CD4-positive, alpha-beta T cell treated with Interleukin-12 subunit alpha and Interleukin-12 subunit beta, for 1 hour (primary cell): ENCODE measurements around the gene CCDC92.

Experiments used
- DNase-seq: peaks from one replicate; pipeline ENCODE4 v3.0.0-alpha.2; 2020

CCDC92 gene

DNA sequence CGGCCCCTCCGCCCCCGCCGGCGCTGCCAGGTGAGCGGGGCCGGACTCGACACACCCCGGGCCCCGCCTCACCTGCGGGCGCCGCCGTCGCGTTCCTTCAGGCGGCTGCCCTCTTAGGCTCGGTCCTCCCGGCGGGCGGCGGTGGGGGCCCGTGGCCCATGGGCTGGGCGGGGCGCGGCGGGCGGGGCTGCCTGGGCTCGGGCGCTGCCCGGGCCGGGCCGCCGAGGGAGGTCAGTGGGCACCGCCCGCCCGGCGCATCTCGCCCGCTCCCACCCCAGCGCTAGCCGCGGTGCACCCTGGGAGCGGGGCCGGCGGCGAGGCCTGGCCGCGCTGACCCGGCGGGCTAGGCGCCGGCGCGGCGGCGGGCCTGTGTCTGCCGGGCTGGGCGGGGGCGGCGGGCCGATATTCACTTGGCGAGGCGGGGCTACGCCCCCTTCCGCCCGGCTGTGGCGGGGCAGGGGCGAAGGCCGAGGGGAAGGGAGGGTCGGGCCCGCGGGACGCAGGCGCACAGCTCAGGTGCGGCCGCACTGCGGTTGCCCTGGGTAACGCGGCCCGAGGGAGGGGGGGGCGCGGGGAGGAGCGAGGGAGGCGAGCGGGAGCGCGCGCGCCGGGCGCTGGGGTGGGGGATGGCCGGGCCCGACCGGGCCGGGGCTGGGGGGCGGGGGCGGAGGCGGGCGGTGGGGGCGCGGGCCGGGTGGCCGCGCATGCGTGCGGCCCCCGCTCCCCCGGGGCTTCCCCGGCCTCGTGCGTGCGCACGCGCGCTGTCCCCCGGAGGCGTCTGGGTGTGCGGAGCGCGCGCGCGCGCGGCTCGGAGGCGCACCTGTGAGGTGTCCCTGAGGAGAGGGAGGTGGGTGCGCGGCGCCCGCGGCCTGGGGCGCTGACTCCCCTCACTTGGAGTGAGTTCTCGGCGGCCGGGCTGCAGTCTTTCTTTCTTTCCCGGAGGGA, at the start of gene CCDC92, which contains the start of gene ZNF664:
Gene CCDC92, minus strand, starts transcription at position 375 of the 945 bp plus-strand sequence. CDS start 28,526 bp downstream, outside the sequence.
Gene ZNF664, plus strand, starts transcription at position 759 of the 945 bp plus-strand sequence. CDS start 38,930 bp downstream, outside the sequence.
- peak; percentile 96 for DNase-seq

GRCh38 chr12:124022161-124022560, 49.5 kb upstream of the CCDC92 start:
- no peak for DNase-seq

GRCh38 chr12:124021007-124021406, 48.4 kb upstream of the CCDC92 start:
- no peak for DNase-seq

DNA sequence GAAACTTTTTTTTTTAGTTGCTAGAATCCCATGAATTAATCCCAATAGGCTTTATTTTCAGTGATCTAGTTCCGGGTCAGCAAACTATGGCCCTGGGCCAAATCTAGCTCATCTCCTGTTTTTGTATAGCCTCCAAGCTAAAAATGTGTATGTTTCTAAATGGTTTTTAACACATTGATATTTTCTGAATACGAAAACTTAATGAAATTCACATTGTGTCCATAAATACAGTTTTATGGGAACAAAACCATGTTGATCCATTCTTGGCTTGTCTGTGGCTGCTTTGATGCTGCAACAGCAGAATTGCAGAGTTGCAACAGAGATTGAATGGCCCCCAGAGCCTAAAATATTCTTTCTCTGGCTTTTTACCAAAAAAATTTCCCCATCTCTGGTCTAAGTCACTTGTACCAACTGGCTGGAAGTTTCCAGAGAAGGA, 47.9 kb upstream of the CCDC92 start:
- no peak for DNase-seq

DNA sequence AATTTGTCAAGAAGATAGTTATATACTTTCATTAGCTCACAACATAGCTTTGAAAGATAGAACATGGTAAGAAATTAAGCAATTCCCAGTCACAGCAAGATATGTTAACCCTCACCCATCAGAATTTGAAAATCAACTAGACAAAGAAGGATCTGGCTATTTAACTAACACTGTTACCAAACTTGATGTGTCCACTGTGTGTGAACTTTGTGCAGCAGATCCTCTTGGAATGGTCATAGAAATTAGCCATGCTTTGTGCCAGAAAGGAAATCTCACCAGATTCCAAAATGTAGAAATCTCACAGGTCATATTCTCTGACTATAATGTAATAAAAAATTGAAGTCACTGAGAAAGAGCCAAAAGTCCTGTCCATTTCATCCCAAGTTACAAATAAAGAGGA, 46.5 kb upstream of the CCDC92 start:
- DNase-seq, result no peak

GRCh38 chr12:124018539-124018938, 45.9 kb upstream of the CCDC92 start:
- no peak for DNase-seq

DNA sequence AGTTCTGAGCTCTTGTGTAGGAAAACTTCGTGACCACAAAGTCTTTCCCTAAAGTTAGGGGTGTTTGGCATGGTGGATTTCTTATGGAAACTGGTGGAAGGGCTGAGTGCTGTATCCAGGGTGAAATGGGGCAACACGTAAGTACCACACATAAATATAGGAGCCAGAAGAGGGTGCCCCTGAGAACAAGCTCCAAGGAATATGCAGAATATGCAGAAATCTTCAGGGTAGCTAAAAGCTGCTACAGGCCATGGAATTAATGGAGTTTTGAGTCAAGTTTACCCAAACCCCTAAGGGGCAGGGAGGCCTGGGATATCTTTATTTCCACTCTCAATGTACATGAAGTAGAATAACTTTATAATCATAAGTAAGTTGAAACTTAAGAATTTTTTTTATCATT, 44.4 kb upstream of the CCDC92 start:
- no peak for DNase-seq

- no peak for DNase-seq
These were observed 43.1 kb upstream of the CCDC92 start for GRCh38 chr12:124015494-124016461.

- no peak for DNase-seq
These were observed 40.4 kb upstream of the CCDC92 start for GRCh38 chr12:124013073-124013472.

DNA sequence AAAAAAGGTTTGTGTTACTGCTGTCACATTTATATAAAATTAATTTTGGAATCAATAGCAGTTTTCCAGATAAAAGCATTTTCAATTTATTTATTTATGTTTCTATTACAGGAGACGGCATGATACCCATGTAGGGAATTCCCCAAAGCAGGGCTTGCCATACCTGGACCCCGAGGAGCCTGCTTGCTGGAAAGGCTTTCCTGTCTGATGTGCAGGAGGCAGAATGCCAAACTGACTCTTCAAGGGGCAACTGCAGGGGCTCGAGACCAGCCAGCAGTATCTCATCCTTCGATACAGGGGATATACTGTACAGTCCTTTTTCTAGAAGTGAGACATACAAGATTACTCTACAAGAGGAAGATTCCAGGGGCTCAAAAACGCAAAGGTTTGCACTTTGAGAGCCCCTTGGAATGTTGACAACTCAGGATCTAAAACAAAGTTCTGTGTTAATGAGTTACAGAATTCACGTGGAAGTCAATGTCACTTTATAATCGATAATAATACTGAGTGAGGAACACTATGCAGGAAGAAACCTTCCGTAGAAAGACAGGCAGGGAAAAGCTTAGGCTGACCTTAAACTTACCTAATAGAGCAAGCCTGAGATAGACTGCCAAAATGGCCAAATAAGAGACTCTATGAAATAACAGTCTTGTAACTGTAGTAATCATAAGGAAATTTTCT, 38.9 kb upstream of the CCDC92 start:
- no peak for DNase-seq

DNA sequence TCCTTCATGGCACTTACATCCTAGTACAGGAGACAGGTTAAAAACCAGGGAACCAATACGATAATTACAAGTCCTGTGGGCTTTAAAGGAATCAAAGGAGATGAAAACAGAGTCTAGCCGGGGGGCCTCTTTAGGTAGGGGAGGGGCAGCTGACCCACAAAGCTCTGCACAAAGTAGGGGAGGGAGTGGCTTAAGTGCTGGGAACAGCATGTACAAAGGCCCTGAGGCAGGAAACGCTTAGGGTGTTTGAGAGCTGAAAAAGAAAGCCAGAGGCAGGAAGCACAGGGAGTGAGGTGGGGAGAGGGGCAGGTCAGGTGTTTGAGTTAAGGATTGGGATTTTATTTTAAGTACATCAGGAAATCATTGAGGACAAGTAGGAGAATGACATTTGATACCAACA, 38.1 kb upstream of the CCDC92 start:
- DNase-seq, result no peak

- DNase-seq, result no peak
These were observed 37.1 kb upstream of the CCDC92 start for GRCh38 chr12:124009781-124010180.

- DNase-seq, result no peak
These were observed 36.0 kb upstream of the CCDC92 start for GRCh38 chr12:124008595-124008994.

GRCh38 chr12:124007826-124008570, 35.4 kb upstream of the CCDC92 start:
- DNase-seq, result peak; percentile 5

- no peak for DNase-seq
These were observed 34.4 kb upstream of the CCDC92 start for GRCh38 chr12:124006846-124007713.

DNA sequence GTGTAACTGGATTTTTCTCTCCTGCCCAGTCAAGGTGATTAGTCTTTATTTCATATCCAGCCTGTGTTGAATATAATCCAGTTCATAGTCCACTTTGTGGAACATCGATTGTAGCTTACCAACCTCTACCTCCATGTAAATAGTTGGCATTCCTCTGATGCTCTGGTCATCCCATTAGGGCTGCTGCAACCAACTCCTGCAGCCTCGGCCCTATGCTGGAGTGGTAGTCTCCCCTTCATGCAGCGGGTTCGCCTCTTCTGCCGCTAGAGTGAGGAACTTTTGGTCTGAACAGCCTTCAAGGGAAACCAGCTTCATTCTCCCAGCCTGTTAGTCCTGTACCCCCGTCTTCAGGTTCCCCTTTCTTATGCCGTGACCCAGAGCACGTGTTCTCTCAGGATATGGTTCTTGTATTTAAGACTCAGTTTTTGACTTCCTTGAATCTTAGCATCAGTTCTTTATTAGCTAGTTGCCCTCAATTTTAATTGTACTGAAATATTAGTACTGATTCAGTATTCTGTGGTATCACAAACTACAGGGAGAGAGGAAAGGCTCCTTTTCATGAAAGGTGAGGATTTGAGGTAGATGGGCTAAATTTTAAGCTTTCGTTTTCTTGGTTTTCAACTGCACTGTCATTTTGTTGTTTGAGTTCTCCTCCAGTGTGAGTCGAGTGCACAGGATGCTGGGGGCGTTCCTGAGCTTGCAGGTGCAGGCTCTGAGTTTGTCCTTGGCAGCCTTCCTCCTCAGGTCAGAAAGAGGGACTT, 33.6 kb upstream of the CCDC92 start:
- DNase-seq, result no peak

DNA sequence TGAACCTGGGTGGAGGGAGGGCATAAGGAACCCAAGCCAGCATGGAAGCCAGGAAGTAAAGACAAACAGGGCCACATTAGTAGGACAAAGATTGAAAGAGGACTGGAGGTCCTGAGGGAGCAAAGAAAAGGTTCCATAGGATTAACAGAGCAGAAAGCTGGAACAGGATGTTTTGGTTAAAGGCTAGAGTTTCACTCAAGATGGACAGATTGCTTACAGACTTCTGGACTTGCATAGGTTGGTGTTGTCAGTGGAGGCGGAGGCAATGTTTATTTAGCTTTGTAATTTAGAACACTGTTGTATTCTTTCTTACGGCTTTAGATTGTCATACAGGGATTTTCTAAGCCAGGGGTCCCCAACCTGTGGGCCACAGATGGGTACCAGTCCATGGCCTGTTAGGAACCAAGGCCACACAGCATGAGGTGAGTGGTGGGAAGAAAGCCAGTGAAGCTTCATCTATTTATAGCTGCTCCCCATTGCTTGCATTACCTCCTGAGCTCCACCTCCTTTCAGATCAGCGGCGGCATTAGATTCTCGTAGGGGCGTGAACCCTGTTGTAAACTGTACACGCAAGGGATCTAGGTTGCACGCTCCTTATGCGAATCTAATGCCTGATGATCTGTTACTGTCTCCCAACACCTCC, 31.7 kb upstream of the CCDC92 start:
- DNase-seq, result no peak

- DNase-seq, result no peak
These were observed 30.0 kb upstream of the CCDC92 start for GRCh38 chr12:124002654-124003053.

GRCh38 chr12:124002021-124002644, 29.5 kb upstream of the CCDC92 start:
- DNase-seq, result no peak
